Right lobe of liver (tissue), 6 donors: ENCODE results near the gene MRPL44. TPM values are rescaled to one million over a fixed set of nuclear protein-coding genes. Genes with fewer than 3 reads are reported as not detected.

ENCODE experiments used
- ATAC-seq, 4 donors: fragments of 200-7000 bp; cut with Tn5 transposase; one replicate each; pipeline ENCODE4 v1.9.1; 2020; ENCODE audit warnings: mild to moderate bottlenecking in 4 of 4, moderate library complexity in 4 of 4
- DNase-seq, 3 donors: peaks; one replicate each; pipeline ENCODE4 v3.0.0-alpha.2; 2020
- H3K27ac ChIP-seq, 3 donors: fragments of 200-600 bp; one replicate each; pipeline ENCODE4 v1.8.0; 2022
- H3K27me3 ChIP-seq, 2 donors: fragments of 200-600 bp; one replicate each; pipeline ENCODE4 v1.8.0; 2022
- H3K36me3 ChIP-seq, 4 donors: fragments of 200-600 bp; sonication (generic) in 1 of 4; one replicate each; pipeline versions ENCODE4 v1.5.1 to v1.8.0; 2017 to 2022; ENCODE audit warnings: control low read depth in 1 of 4
- H3K4me1 ChIP-seq, 4 donors: fragments of 200-600 bp; sonication (generic) in 1 of 4; one replicate each; pipeline versions ENCODE4 v1.5.1 to v1.8.0; 2017 to 2022; ENCODE audit warnings: control low read depth in 1 of 4
- H3K4me3 ChIP-seq, 3 donors: fragments of 200-600 bp; one replicate each; pipeline ENCODE4 v1.8.0; 2022
- H3K9me3 ChIP-seq, 4 donors: fragments of 200-600 bp; sonication (generic) in 1 of 4; one replicate each; pipeline versions ENCODE4 v1.5.1 to v1.8.0; 2017 to 2022; ENCODE audit warnings: control low read depth in 1 of 4
- POLR2A ChIP-seq: fragments of 450-650 bp; IDR thresholded peaks from one replicate; pipeline ENCODE4 v1.6.1; 2017; ENCODE audit warnings: antibody characterized with exemption, mild to moderate bottlenecking
- WGBS: methylation state at CpG from one replicate; pipeline ENCODE4 v1.1.6; 2018; ENCODE audit warnings: low coverage, low lambda C conversion rate; ENCODE audit not compliant: insufficient coverage; ENCODE audit errors: missing lambda C conversion rate; 5-methylcytosine and 5-hydroxymethylcytosine counted together
- intact Hi-C, 2 donors: fragments of 100-400 bp; cut with DNase I; formaldehyde crosslinking; loops; one replicate each; pipeline versions ENCODE4 v1.11.2 to v1.14.1; 2022
- total RNA-seq, 6 experiments: library from RNA; depleted of rRNA in 2 of 6; stranded (reverse); fragments of >200 nt in 2 of 6; fragmentation: NEBNext Ultra II Directional in 3 of 6; extraction: Animal tissue kit (Norgen Biotek cat#: 25700) in 3 of 6; gene quantifications; one replicate each; pipeline versions ENCODE4 v1.1.0 to v1.2.4, GENCODE V29; 2016 to 2023
- TF ChIP-seq, protein P1 (sequence below), 4 donors: fragments of 200-600 bp in 3 of 4; fragments of 450-650 bp in 1 of 4; IDR thresholded peaks; one replicate each; pipeline versions ENCODE4 v1.5.1 to v1.8.0; 2016 to 2022; ENCODE audit warnings: antibody characterized with exemption in 4 of 4, mild to moderate bottlenecking in 2 of 4
- donor health status: DM: no; HTN: yes; CAD: no.
- donor health status: DM: no; HTN: no; CAD: no.
- donor health status: DM: no; HTN: no; CAD: no.
- donor health status: DM: no; HTN: yes; CAD: no.
- donor health status: DM: no; HTN: yes; CAD: no.

Gene MRPL44
- total RNA-seq, 6 experiments from 2014 or later, result 20.4 to 38.5 (median 23.5) TPM

DNA sequence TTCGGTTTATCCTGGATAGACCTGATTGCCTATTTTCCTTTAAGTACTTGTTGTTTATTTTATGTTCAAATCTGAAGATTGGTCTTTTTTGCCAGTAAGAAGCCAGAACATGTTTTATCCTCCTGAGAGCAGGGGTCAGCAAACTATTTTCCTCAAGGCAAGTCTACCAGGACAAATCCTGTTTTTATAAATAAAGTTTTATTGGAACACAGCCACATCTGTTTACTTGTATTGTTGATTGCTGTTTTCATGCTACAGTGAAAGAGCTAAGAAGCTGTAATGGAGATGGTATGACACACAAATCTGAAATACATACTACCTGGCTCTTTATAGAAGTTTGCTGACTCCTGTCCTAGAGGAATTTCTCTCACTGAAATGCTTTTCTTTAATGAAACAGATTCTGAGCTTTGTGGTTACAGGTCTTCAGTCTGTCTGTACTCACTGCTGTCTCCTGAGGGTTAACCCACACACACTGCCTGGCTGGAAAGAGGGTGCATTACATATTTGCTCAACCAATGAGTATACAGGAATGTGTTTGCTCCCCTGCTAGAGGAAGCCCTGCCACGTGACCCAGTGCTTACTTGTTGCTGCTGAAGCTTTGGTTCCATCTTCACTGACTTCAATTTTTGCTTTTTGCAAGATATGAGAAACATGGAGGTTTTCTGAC lies 22.6 kb downstream of the MRPL44 start:
- no peak for DNase-seq
- H3K9me3 ChIP-seq, result no peaks in the 10 kb centered on the region

DNA sequence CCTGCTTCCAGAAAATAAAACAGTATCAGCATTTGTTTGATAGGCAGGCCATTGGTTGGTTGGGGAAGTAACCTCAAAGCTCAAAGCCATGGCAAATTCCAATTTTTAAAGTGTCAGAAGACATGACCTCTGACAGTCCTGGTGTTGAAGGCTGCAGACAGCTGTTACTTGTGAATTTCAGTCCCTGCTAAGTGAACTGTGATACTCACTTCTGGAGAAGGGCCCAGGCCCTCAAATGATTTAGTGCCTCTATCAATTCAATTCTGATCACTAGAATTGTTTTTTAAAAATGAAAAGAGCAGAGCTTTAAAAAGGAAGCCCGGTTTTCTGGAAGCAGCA lies 23.1 kb downstream of the MRPL44 start:
- 50% methylated on average over 1 of the region's 1 CpG for WGBS
- no peak for DNase-seq

More for the DNA sequence above, 22.6 kb downstream of the MRPL44 start:
- Histone ChIP-seq H3K36me3 (no peaks in the 10 kb centered on the region), H3K4me1 (no peaks in the 10 kb centered on the region), H3K4me3 (no peak overlapping the region), H3K27ac (no peak overlapping the region), H3K27me3 (no peaks in the 10 kb centered on the region)
- no peak for ATAC-seq
- 61% methylated on average over 2 of the region's 2 CpGs for WGBS
- TF ChIP-seq, protein P1, sequence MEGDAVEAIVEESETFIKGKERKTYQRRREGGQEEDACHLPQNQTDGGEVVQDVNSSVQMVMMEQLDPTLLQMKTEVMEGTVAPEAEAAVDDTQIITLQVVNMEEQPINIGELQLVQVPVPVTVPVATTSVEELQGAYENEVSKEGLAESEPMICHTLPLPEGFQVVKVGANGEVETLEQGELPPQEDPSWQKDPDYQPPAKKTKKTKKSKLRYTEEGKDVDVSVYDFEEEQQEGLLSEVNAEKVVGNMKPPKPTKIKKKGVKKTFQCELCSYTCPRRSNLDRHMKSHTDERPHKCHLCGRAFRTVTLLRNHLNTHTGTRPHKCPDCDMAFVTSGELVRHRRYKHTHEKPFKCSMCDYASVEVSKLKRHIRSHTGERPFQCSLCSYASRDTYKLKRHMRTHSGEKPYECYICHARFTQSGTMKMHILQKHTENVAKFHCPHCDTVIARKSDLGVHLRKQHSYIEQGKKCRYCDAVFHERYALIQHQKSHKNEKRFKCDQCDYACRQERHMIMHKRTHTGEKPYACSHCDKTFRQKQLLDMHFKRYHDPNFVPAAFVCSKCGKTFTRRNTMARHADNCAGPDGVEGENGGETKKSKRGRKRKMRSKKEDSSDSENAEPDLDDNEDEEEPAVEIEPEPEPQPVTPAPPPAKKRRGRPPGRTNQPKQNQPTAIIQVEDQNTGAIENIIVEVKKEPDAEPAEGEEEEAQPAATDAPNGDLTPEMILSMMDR (IDR thresholded peaks at IDR 0.05), result no peak
- no peak for TF ChIP-seq POLR2A
- intact Hi-C loops, result no loop called here

GRCh38 chr2:223980803-223981202 lies 23.5 kb downstream of the MRPL44 start:
- TF ChIP-seq, protein P1 (IDR thresholded peaks at IDR 0.05), result no peak
- TF ChIP-seq POLR2A, result no peak
- Histone ChIP-seq H3K36me3 (no peaks in the 10 kb centered on the region), H3K9me3 (no peaks in the 10 kb centered on the region), H3K4me3 (no peak overlapping the region), H3K27ac (no peak overlapping the region), H3K27me3 (no peaks in the 10 kb centered on the region), H3K4me1 (no peaks in the 10 kb centered on the region)
- DNase-seq (no peak), ATAC-seq (no peak)
- intact Hi-C loops, result no loop called here
- 91% methylated on average over 4 of the region's 4 CpGs for WGBS

More for the DNA sequence above, 23.1 kb downstream of the MRPL44 start:
- Histone ChIP-seq H3K27ac (no peak overlapping the region), H3K27me3 (no peaks in the 10 kb centered on the region), H3K4me1 (no peaks in the 10 kb centered on the region), H3K4me3 (no peak overlapping the region), H3K36me3 (no peaks in the 10 kb centered on the region), H3K9me3 (no peaks in the 10 kb centered on the region)
- TF ChIP-seq, protein P1 (IDR thresholded peaks at IDR 0.05), result no peak
- no peak for TF ChIP-seq POLR2A
- intact Hi-C loops, result no loop called here
- ATAC-seq, result no peak

- no peaks in the 10 kb centered on the region for H3K36me3 ChIP-seq
- TF ChIP-seq, protein P1 (IDR thresholded peaks at IDR 0.05), result no peak
- TF ChIP-seq POLR2A, result no peak
- intact Hi-C loops, result no loop called here
- H3K4me3 ChIP-seq, result no peak overlapping the region
- H3K9me3 ChIP-seq, result no peaks in the 10 kb centered on the region
- H3K4me1 ChIP-seq, result no peaks in the 10 kb centered on the region
- ATAC-seq (no peak), DNase-seq (no peak)
- no peaks in the 10 kb centered on the region for H3K27me3 ChIP-seq
- WGBS, result no CpG with 5 or more reads among the region's 1 CpG
- no peak overlapping the region for H3K27ac ChIP-seq
These were observed 24.0 kb downstream of the MRPL44 start for GRCh38 chr2:223981241-223981640.
